ENCODE measurements around the gene SLC24A3. TPM values are rescaled to one million over a fixed set of nuclear protein-coding genes. Genes with fewer than 3 reads are reported as not detected.

The SLC24A3 gene
- total RNA-seq, 2 experiments from 2014 or later = not detected

DNA sequence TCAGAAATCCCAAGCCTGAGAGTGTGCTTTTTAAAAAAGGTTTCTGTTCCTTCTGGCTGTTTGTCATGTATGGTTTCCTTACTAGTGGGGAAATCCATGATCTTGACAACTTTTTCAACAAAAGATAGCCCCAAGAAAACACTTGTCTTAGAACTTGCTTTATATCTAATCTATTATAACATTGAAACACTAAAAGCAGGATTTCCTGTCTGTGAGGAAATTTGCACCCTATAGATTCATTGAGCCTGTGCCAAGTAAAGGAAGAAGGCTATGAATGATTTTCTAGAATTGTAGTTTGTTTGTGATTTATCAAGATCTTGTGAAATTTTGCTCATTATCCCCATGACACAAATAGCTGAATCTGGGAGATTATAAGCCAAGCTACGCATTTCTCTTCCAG, 307.0 kb downstream of the SLC24A3 start:
- CTCF ChIA-PET = no interaction called here
- no peaks in the 10 kb centered on the region for H3K36me3 Mint-ChIP-seq
- no peaks in the 10 kb centered on the region for H3K27me3 Mint-ChIP-seq
- no peak for ATAC-seq
- no peak for DNase-seq
- peaks cover 2% of the 10 kb centered on the region for H3K9me3 Mint-ChIP-seq (ENCODE audit: low read depth)
- H3K27ac Mint-ChIP-seq = no peak overlapping the region
- no peak overlapping the region for H3K4me3 Mint-ChIP-seq
- H3K4me1 Mint-ChIP-seq = no peaks in the 10 kb centered on the region

- Mint-ChIP-seq H3K4me3 (no peak overlapping the region), H3K27me3 (no peaks in the 10 kb centered on the region), H3K9me3 (ENCODE audit: low read depth) (peaks cover 2% of the 10 kb centered on the region), H3K27ac (no peak overlapping the region), H3K4me1 (no peaks in the 10 kb centered on the region), H3K36me3 (no peaks in the 10 kb centered on the region)
- CTCF ChIA-PET = no interaction called here
- no peak for ATAC-seq
- no peak for DNase-seq
These were observed 307.8 kb downstream of the SLC24A3 start for GRCh38 chr20:19520261-19520660.

DNA sequence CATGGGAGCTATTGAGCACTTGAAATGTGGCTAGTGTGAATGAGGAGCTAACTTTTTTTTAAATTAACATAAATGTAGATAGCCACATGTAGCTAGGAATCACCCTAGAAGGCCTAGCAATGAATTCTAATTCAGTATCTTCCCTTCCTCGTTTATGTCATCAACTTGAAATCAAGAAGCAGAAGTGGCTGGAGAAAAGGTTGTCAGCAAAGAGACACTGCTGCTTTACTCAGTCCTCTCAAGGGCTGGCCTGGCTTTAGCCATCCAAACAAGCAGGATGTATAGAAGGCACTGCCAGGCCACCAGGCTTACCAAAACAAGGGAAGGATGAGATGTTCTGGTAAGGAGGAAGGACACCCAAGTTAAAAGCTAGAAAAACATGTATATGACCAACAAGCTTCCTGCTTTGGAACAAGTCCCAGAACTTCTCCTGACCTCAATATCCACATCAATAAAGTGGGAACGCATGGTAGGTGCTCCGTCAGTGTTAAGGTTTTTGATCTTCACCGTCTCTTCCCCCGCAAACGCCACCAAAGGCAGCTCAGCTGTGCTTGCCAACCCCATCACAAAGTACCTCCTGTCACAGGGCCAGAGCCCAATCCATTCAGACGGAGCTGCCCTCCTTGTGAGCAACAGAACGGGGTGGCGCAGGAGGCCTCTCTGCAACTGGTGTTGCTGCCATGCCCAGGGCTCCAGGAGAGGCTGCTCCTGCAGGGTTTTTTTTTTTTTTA, 309.8 kb downstream of the SLC24A3 start:
- H3K36me3 Mint-ChIP-seq = no peaks in the 10 kb centered on the region
- ATAC-seq = no peak
- H3K9me3 Mint-ChIP-seq (ENCODE audit: low read depth) = no peaks in the 10 kb centered on the region
- CTCF ChIA-PET = no interaction called here
- no peak overlapping the region for H3K27ac Mint-ChIP-seq
- H3K4me3 Mint-ChIP-seq = no peak overlapping the region
- DNase-seq = no peak
- H3K4me1 Mint-ChIP-seq = no peaks in the 10 kb centered on the region
- no peaks in the 10 kb centered on the region for H3K27me3 Mint-ChIP-seq

DNA sequence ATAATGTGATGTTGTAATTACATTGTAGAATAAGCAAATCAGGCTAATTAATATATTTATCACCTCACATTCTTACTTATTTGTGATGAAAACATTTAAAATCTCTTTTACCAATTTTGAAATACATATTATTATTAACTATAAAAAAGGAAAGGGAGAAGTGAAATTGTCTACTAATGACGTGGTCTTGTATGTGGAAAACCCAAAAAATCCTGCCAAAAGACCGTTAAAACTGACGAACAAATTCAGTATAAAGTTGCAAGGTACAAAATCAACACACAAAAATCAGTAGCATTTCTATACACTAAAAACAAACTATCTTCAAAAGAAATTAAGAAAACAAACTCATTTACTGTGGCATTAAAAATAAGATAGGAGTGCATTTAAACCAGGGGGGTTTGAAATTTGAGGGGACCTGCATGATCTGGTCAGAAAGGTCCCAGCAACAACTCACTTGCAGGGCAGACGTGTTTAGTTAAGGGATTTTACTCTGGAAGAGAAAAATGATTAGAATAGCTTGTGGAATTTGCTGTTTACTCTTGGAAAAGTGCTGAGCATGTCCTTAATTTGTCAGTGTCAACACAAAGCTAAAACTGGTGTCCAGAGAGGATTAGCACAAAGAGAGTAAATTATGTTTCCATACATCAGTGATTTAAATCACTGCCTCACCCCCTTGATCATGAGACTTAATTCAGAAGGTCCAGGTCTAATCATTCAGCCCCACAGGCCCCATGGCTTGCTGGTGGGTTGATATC, 310.6 kb downstream of the SLC24A3 start:
- H3K27me3 Mint-ChIP-seq = no peaks in the 10 kb centered on the region
- no peak overlapping the region for H3K27ac Mint-ChIP-seq
- H3K9me3 Mint-ChIP-seq (ENCODE audit: low read depth) = no peaks in the 10 kb centered on the region
- no peak for ATAC-seq
- no peaks in the 10 kb centered on the region for H3K36me3 Mint-ChIP-seq
- H3K4me3 Mint-ChIP-seq = no peak overlapping the region
- DNase-seq = no peak
- CTCF ChIA-PET = no interaction called here
- no peaks in the 10 kb centered on the region for H3K4me1 Mint-ChIP-seq

DNA sequence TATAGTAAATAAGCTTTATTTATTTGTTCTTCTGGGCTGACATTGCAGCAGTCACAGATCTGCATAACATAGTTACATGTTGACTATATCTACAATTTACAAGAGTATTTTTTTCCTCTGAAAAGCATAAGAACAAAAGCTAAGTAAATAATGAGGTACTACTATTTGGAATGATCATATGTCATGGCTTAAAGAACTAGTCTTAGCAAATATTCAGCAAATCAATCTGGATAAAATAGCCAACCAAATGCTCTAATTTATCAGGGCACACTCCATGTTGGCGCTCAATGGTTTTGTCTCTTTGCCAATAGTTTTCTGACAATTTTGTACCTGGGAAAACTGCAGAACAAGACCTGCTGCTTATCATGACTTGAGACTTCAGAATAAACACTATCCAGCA, 312.2 kb downstream of the SLC24A3 start:
- DNase-seq (no peak), ATAC-seq (no peak)
- H3K4me1 Mint-ChIP-seq = no peaks in the 10 kb centered on the region
- CTCF ChIA-PET = no interaction called here
- no peaks in the 10 kb centered on the region for H3K27me3 Mint-ChIP-seq
- H3K36me3 Mint-ChIP-seq = no peaks in the 10 kb centered on the region
- H3K9me3 Mint-ChIP-seq (ENCODE audit: low read depth) = no peaks in the 10 kb centered on the region
- no peak overlapping the region for H3K4me3 Mint-ChIP-seq
- no peak overlapping the region for H3K27ac Mint-ChIP-seq

- CTCF ChIA-PET = no interaction called here
- Mint-ChIP-seq H3K27ac (no peak overlapping the region), H3K4me1 (no peaks in the 10 kb centered on the region), H3K27me3 (no peaks in the 10 kb centered on the region), H3K36me3 (no peaks in the 10 kb centered on the region), H3K9me3 (ENCODE audit: low read depth) (no peaks in the 10 kb centered on the region), H3K4me3 (no peak overlapping the region)
- DNase-seq = no peak
- no peak for ATAC-seq
These were observed 315.1 kb downstream of the SLC24A3 start for GRCh38 chr20:19527509-19527908.

DNA sequence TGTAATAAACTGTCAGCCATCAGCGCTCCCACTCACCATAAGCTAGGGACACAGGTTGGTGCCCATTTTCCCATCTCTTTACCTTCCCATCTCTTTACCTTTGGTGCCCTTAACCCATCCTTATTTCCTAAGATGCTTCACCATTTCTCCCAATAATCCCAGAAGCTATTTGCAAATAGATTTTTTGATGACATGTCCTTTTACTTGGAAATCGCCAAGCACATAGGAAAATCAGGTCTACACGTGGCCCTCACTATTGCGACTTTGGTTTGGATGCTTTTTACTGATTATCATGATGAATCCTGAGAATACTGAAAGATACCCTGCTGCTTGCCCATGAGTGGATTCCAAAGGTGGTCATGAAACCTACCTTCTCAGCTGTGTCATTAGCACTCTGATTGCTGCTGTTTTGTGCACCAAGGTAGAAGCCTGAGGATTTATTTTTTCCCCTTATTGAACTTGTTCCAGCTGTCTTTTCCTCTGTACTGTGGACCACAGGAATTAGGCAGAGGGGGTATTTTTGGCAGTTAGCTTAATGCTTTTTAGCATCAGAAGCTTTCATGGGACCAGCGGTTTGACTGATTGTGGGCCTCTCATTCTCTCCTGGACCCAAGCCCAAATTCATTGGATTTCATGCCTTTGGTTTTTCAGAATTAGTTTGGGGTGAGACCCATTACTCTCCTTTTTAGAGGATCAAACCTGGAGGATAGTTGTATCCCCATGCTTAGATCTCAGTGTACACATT, 316.0 kb downstream of the SLC24A3 start:
- DNase-seq = no peak
- H3K4me1 Mint-ChIP-seq = no peaks in the 10 kb centered on the region
- CTCF ChIA-PET = no interaction called here
- H3K9me3 Mint-ChIP-seq (ENCODE audit: low read depth) = no peaks in the 10 kb centered on the region
- H3K4me3 Mint-ChIP-seq = no peak overlapping the region
- no peaks in the 10 kb centered on the region for H3K27me3 Mint-ChIP-seq
- no peak overlapping the region for H3K27ac Mint-ChIP-seq
- ATAC-seq = no peak
- H3K36me3 Mint-ChIP-seq = no peaks in the 10 kb centered on the region

DNA sequence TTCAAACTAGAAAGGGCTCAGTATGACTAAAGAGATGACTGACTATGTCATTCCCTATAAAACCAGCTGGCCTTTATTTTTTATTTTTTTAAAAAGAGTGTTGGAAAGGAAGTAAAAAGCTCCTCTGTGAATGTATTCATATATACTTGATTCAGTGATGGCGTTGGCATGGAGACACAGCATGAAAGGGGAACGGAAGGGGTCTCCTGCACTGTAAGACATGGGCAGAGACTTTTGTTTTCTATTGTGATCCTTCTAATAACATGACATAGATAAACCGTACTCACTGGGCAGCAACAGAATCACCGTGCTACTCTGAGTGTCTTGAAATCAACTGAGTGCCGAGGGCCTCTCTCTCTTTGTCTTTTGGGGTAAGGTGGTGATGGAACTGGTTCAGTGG, 317.6 kb downstream of the SLC24A3 start:
- ATAC-seq (no peak), DNase-seq (no peak)
- CTCF ChIA-PET = no interaction called here
- H3K9me3 Mint-ChIP-seq (ENCODE audit: low read depth) = no peaks in the 10 kb centered on the region
- H3K36me3 Mint-ChIP-seq = no peaks in the 10 kb centered on the region
- no peaks in the 10 kb centered on the region for H3K27me3 Mint-ChIP-seq
- H3K4me3 Mint-ChIP-seq = no peak overlapping the region
- no peak overlapping the region for H3K27ac Mint-ChIP-seq
- no peaks in the 10 kb centered on the region for H3K4me1 Mint-ChIP-seq

DNA sequence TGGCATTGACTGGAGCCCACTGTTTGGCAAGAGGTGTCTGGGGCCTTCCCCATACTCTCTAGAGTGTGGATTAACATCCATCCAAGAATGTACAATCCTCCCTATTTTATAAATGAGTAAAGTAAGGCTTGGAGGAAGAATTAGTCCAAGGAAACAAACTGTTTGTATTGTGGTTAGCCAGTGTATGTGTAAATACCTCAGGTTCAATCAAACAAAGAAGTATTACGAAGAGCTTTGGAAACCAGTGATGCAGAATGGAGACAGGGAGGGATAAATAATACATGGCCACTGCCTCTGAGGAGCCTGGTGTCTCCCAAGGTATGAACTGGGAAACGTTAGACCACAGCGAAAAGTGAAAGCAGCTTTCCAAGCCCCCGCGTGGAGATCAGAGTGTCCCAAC, 319.0 kb downstream of the SLC24A3 start:
- H3K9me3 Mint-ChIP-seq (ENCODE audit: low read depth) = peaks cover 2% of the 10 kb centered on the region

GRCh38 chr20:19538556-19538955, 326.1 kb downstream of the SLC24A3 start:
- Mint-ChIP-seq H3K4me1 (peaks cover 2% of the 10 kb centered on the region), H3K27ac (no peak overlapping the region), H3K27me3 (no peaks in the 10 kb centered on the region), H3K9me3 (ENCODE audit: low read depth) (peaks cover 2% of the 10 kb centered on the region), H3K36me3 (no peaks in the 10 kb centered on the region), H3K4me3 (no peak overlapping the region)
- no peak for DNase-seq
- CTCF ChIA-PET = no interaction called here
- ATAC-seq = no peak

More for the DNA sequence above, 319.0 kb downstream of the SLC24A3 start:
- DNase-seq = no peak
- no peak overlapping the region for H3K27ac Mint-ChIP-seq
- no peak for ATAC-seq
- H3K4me3 Mint-ChIP-seq = no peak overlapping the region
- CTCF ChIA-PET = no interaction called here
- no peaks in the 10 kb centered on the region for H3K36me3 Mint-ChIP-seq
- H3K27me3 Mint-ChIP-seq = no peaks in the 10 kb centered on the region
- no peaks in the 10 kb centered on the region for H3K4me1 Mint-ChIP-seq

- Mint-ChIP-seq H3K36me3 (no peaks in the 10 kb centered on the region), H3K4me3 (no peak overlapping the region), H3K27ac (no peak overlapping the region), H3K4me1 (peaks cover 2% of the 10 kb centered on the region), H3K9me3 (ENCODE audit: low read depth) (peaks cover 2% of the 10 kb centered on the region), H3K27me3 (no peaks in the 10 kb centered on the region)
- CTCF ChIA-PET = interaction anchor here (0.6 kb wide), 1 partner anchor 114 kb away, joined by 3 read pairs; no protein-coding TSS in a partner anchor
- ATAC-seq = no peak
- DNase-seq = no peak
These were observed 326.7 kb downstream of the SLC24A3 start for GRCh38 chr20:19539191-19539590.

DNA sequence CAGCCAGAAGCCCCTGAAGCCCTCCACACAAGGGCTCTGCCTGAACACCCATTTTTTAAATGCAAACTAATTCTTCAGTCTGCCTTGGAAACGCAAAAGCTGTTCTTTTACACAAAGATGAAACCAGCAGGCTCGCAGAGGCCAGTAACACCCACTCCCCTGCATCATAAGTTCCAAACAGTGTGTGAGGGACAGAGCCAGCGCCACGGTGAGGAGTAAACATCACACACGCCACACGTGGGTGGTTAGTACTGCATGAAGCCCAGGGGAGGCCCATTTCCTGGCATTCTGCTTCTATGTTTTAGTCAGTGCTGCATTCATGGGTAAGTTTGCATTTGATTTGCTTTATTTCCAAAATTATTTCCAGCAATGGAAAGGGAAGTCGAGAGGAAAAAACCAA, 327.9 kb downstream of the SLC24A3 start:
- no peak overlapping the region for H3K4me3 Mint-ChIP-seq
- H3K9me3 Mint-ChIP-seq (ENCODE audit: low read depth) = peaks cover 2% of the 10 kb centered on the region
- no peaks in the 10 kb centered on the region for H3K27me3 Mint-ChIP-seq
- no peaks in the 10 kb centered on the region for H3K36me3 Mint-ChIP-seq
- peaks cover 2% of the 10 kb centered on the region for H3K4me1 Mint-ChIP-seq
- no peak overlapping the region for H3K27ac Mint-ChIP-seq
- ATAC-seq (no peak), DNase-seq (no peak)
- CTCF ChIA-PET = no interaction called here

DNA sequence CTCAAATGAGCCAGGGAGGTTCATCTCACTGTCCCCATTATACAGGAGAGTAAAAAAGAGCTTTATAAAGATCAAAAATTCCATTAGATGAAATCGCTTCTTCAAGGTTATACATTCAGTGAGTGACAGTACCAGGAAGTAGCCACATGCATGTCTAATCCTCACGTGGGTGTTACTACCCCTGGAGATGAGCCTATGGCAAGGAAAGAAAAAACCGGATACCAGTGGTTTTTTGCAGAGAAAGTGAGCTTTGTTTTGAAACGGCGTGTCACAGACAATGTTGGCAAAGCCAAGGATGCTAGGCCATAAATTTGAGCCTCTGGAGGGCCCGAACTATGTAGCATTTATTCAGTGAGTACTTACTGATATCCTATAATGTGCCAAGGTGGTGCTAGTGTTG, 330.7 kb downstream of the SLC24A3 start:
- DNase-seq (no peak), ATAC-seq (no peak)
- no peaks in the 10 kb centered on the region for H3K36me3 Mint-ChIP-seq
- H3K27ac Mint-ChIP-seq = no peak overlapping the region
- CTCF ChIA-PET = interaction anchor here (1.0 kb wide), 1 partner anchor 40 kb away, joined by 4 read pairs; no protein-coding TSS in a partner anchor
- no peaks in the 10 kb centered on the region for H3K9me3 Mint-ChIP-seq (ENCODE audit: low read depth)
- peaks cover 2% of the 10 kb centered on the region for H3K4me1 Mint-ChIP-seq
- H3K27me3 Mint-ChIP-seq = no peaks in the 10 kb centered on the region
- no peak overlapping the region for H3K4me3 Mint-ChIP-seq

GRCh38 chr20:19544684-19545083, 332.2 kb downstream of the SLC24A3 start:
- no peaks in the 10 kb centered on the region for H3K27me3 Mint-ChIP-seq
- no peaks in the 10 kb centered on the region for H3K36me3 Mint-ChIP-seq
- DNase-seq = no peak
- H3K4me3 Mint-ChIP-seq = no peak overlapping the region
- H3K4me1 Mint-ChIP-seq = peaks cover 2% of the 10 kb centered on the region
- no peak overlapping the region for H3K27ac Mint-ChIP-seq
- ATAC-seq = no peak
- no peaks in the 10 kb centered on the region for H3K9me3 Mint-ChIP-seq (ENCODE audit: low read depth)
- CTCF ChIA-PET = no interaction called here
